SK-N-SH treated with all-trans-retinoic acid at 6 μM for 48 hours (cell line): Measurements from ENCODE around the gene TEAD3.

Experiments used
- ARNTL ChIP-seq: fragments of 450-650 bp; formaldehyde crosslinking; IDR thresholded peaks from 2 replicates; pipeline ENCODE4 v1.5.0; 2020; ENCODE audit warnings: low read depth, mild to moderate bottlenecking, moderate library complexity, borderline replicate concordance
- GLIS3 ChIP-seq: fragments of 250-450 bp; sonication (Bioruptor Pico); IDR thresholded peaks from 2 replicates; pipeline ENCODE4 v1.5.0; 2020; ENCODE audit warnings: mild to moderate bottlenecking, moderate library complexity
- OSR1 ChIP-seq: fragments of 250-450 bp; sonication (Bioruptor Pico); IDR thresholded peaks from 2 replicates; pipeline ENCODE4 v1.8.0; 2022; ENCODE audit warnings: moderate library complexity, mild to moderate bottlenecking, inconsistent platforms
- SNAI2 ChIP-seq: fragments of 250-450 bp; sonication (Bioruptor Pico); IDR thresholded peaks from 2 replicates; pipeline ENCODE4 v1.5.0; 2020; ENCODE audit warnings: mild to moderate bottlenecking, moderate library complexity
- TCF4 ChIP-seq: fragments of 250-450 bp; sonication (Bioruptor Pico); IDR thresholded peaks from 2 replicates; pipeline ENCODE4 v1.8.0; 2021; ENCODE audit warnings: mild to moderate bottlenecking, moderate library complexity, borderline replicate concordance
- ZFP3 ChIP-seq: fragments of 250-450 bp; sonication (Bioruptor Pico); IDR thresholded peaks from 2 replicates; pipeline ENCODE4 v1.5.0; 2020; ENCODE audit warnings: mild to moderate bottlenecking, moderate library complexity
- ZFP30 ChIP-seq: fragments of 450-650 bp; formaldehyde crosslinking; IDR thresholded peaks from 2 replicates; pipeline ENCODE4 v1.5.0; 2022; ENCODE audit warnings: mild to moderate bottlenecking, moderate library complexity
- ZNF70 ChIP-seq: fragments of 450-650 bp; formaldehyde crosslinking; IDR thresholded peaks from 2 replicates; pipeline ENCODE4 v1.5.0; 2020; ENCODE audit warnings: mild to moderate bottlenecking, moderate library complexity

DNA sequence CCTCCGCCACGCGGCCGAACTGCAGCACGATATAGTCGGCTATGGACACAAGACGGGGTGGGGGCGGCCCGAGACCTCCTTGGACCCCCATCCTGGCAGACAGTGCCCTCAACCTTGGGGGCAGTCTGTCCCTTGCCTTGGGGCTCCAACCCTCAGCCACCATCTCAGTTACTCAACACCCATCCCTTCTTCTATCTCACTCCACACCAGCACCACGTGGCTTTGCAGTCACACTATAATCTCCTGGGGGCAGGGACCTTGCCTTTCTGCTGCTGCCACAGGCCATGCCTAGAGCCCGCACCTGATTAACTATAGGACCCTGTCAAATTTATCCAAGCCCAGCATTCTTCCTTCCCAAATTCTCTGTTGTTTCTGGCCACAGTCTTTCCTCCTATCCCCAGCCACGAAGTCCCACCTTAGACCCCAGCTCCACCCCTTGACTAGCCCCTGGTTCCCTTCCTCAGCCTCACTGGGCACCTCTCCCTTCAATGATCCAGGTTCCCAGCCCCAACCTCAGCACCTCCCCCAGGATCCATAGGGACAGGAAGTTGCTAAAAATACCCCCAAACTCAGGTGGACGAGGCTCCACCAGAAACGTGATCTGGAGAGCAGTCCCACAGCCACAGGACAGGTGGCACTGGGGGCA, 1.7 kb upstream of the TEAD3 start:
- TF ChIP-seq SNAI2 (CRISPR knock-in tag) = no peak
- TF ChIP-seq TCF4 (CRISPR knock-in tag) = no peak
- TF ChIP-seq OSR1 = no peak
- TF ChIP-seq ZNF70 (CRISPR knock-in tag) = no peak
- TF ChIP-seq GLIS3 (CRISPR knock-in tag) = no peak
- TF ChIP-seq ZFP30 (CRISPR knock-in tag) = no peak
- no peak for TF ChIP-seq ARNTL (CRISPR knock-in tag)
- TF ChIP-seq ZFP3 (CRISPR knock-in tag) = no peak
